T-helper 22 cell (primary cell): ENCODE results near the gene SLC35F3.

Source experiments
- DNase-seq: peaks from one replicate; pipeline ENCODE4 v3.0.0-alpha.2; 2020; ENCODE audit warnings: low read depth

Gene SLC35F3

GRCh38 chr1:233972951-233973635 is 68.6 kb downstream of the SLC35F3 start:
- DNase-seq: no peak

- DNase-seq: no peak
Observed at GRCh38 chr1:233975486-233975885, 71.0 kb downstream of the SLC35F3 start.

- DNase-seq: no peak
Observed at GRCh38 chr1:233981042-233981675, 76.7 kb downstream of the SLC35F3 start.

- DNase-seq: no peak
Observed at GRCh38 chr1:233982827-233983518, 78.5 kb downstream of the SLC35F3 start.

GRCh38 chr1:233983811-233984210 is 79.3 kb downstream of the SLC35F3 start:
- DNase-seq: no peak

- DNase-seq: no peak
Observed at GRCh38 chr1:233988963-233989696, 84.7 kb downstream of the SLC35F3 start.

- DNase-seq: no peak
Observed at GRCh38 chr1:233990486-233990885, 86.0 kb downstream of the SLC35F3 start.

- DNase-seq: no peak
Observed at GRCh38 chr1:233993651-233994050, 89.2 kb downstream of the SLC35F3 start.

- no peak for DNase-seq
Observed at GRCh38 chr1:233994112-233994511, 89.6 kb downstream of the SLC35F3 start.

- DNase-seq: no peak
Observed at GRCh38 chr1:233998456-233998855, 94.0 kb downstream of the SLC35F3 start.

- no peak for DNase-seq
Observed at GRCh38 chr1:233998891-233999290, 94.4 kb downstream of the SLC35F3 start.

- no peak for DNase-seq
Observed at GRCh38 chr1:234000557-234001041, 96.1 kb downstream of the SLC35F3 start.

GRCh38 chr1:234001817-234002216 is 97.3 kb downstream of the SLC35F3 start:
- DNase-seq: no peak

GRCh38 chr1:234004591-234004990 is 100.1 kb downstream of the SLC35F3 start:
- no peak for DNase-seq

GRCh38 chr1:234007684-234008083 is 103.2 kb downstream of the SLC35F3 start:
- DNase-seq: no peak

- DNase-seq: no peak
Observed at GRCh38 chr1:234008591-234008990, 104.1 kb downstream of the SLC35F3 start.

GRCh38 chr1:234009668-234010067 is 105.2 kb downstream of the SLC35F3 start:
- no peak for DNase-seq

- no peak for DNase-seq
Observed at GRCh38 chr1:234014208-234014607, 109.7 kb downstream of the SLC35F3 start.

GRCh38 chr1:234018816-234019215 is 114.3 kb downstream of the SLC35F3 start:
- no peak for DNase-seq

- DNase-seq: no peak
Observed at GRCh38 chr1:234019387-234019786, 114.9 kb downstream of the SLC35F3 start.

- DNase-seq: no peak
Observed at GRCh38 chr1:234022302-234022701, 117.8 kb downstream of the SLC35F3 start.

- no peak for DNase-seq
Observed at GRCh38 chr1:234039603-234040002, 135.1 kb downstream of the SLC35F3 start.
